ENCODE results near the gene FXYD6.
"Not testable (repeated sequence)": the region's sequence is repeated elsewhere in the genome, so short reads cannot be mapped to it uniquely, and the experiment has no call there.

Gene FXYD6

DNA sequence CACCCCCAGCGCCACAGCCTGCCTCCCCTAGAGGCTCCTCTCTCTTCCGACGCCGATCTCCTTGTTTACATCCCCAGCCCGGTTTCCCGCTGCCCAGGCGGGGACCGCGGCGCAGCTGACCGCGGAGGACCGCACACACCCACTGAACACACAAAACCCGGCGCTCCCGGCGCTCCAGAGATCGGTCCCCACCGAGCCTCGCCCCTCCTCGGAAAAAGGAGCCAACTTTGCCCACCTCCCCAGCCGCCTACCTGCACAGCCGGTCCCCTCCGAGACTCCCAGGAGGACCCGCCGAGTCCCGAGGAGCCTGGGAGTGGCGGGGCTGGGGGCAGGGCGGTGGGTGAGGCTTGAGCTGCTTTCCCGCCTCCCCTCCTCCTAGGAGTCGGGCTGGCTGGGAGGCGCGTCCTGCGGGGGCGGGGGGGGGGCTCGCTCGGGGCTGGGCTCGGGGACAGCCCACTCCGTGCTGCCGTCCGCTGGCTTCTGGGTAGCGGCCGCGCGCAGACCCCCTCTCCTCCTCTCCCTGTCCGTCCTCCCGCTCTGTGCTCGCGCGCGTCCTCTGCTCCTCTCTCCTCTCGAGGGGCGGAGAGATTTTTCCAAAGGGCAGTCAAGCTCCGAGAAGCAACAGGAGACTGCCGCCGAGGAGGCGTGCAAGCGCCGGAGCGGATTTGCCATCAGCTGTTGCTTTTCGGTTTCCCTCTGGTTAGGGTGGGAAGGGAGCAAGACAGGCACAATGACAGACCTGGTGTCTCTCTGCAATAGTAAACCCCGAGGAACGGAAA, at the start of gene FXYD6:
Gene FXYD6, minus strand, starts transcription at position 318 of the 779 bp plus-strand sequence. CDS start 33,882 bp downstream, outside the sequence.
- Histone ChIP-seq H3K4me3 (ENCODE audit: low read length in 2 of 2) (peak within 1 kb of the TSS; percentile 51 to 74), H3K36me3 (ENCODE audit: control insufficient read depth in 2 of 2, insufficient read depth in 2 of 2, low read length in 2 of 2) (no peaks in the 10 kb centered on the region), H3K27ac (ENCODE audit: low read depth in 2 of 2, low read length in 2 of 2) (peak within 1 kb of the TSS in 1 of 2 donors; percentile 63), H3K9ac (ENCODE audit: low read depth in 1 of 2, low read length in 2 of 2) (peak within 1 kb of the TSS; percentile 25 to 32), H3K27me3 (ENCODE audit: control insufficient read depth in 2 of 2, insufficient read depth in 2 of 2, low read length in 2 of 2) (peaks cover 40 to 53% of the 10 kb centered on the region in 2 donors), H3K9me3 (ENCODE audit: control insufficient read depth in 2 of 2, low read length in 2 of 2) (no peaks in the 10 kb centered on the region), H3K4me1 (ENCODE audit: control insufficient read depth in 2 of 2, insufficient read depth in 2 of 2, low read length in 2 of 2) (peaks cover 3 to 12% of the 10 kb centered on the region in 2 donors)

GRCh38 chr11:117926166-117926565, 49.7 kb upstream of the FXYD6 start:
- H3K27ac ChIP-seq (ENCODE audit: low read depth in 2 of 2, low read length in 2 of 2); H3K27me3 ChIP-seq (ENCODE audit: control insufficient read depth in 2 of 2, insufficient read depth in 2 of 2, low read length in 2 of 2); H3K4me3 ChIP-seq (ENCODE audit: low read length in 2 of 2); H3K36me3 ChIP-seq (ENCODE audit: control insufficient read depth in 2 of 2, insufficient read depth in 2 of 2, low read length in 2 of 2); H3K9ac ChIP-seq (ENCODE audit: low read depth in 1 of 2, low read length in 2 of 2); H3K9me3 ChIP-seq (ENCODE audit: control insufficient read depth in 2 of 2, low read length in 2 of 2): not testable (repeated sequence)
- peaks cover 6 to 13% of the 10 kb centered on the region in 2 donors for H3K4me1 ChIP-seq (ENCODE audit: control insufficient read depth in 2 of 2, insufficient read depth in 2 of 2, low read length in 2 of 2)

- Histone ChIP-seq H3K9me3 (ENCODE audit: control insufficient read depth in 2 of 2, low read length in 2 of 2) (no peaks in the 10 kb centered on the region), H3K4me1 (ENCODE audit: control insufficient read depth in 2 of 2, insufficient read depth in 2 of 2, low read length in 2 of 2) (peaks cover 6 to 8% of the 10 kb centered on the region in 2 donors), H3K27ac (ENCODE audit: low read depth in 2 of 2, low read length in 2 of 2) (no peak overlapping the region), H3K27me3 (ENCODE audit: control insufficient read depth in 2 of 2, insufficient read depth in 2 of 2, low read length in 2 of 2) (no peaks in the 10 kb centered on the region), H3K4me3 (ENCODE audit: low read length in 2 of 2) (no peak overlapping the region), H3K9ac (ENCODE audit: low read depth in 1 of 2, low read length in 2 of 2) (no peak overlapping the region), H3K36me3 (ENCODE audit: control insufficient read depth in 2 of 2, insufficient read depth in 2 of 2, low read length in 2 of 2) (no peaks in the 10 kb centered on the region)
Measured at GRCh38 chr11:117925198-117925925, 48.9 kb upstream of the FXYD6 start.

DNA sequence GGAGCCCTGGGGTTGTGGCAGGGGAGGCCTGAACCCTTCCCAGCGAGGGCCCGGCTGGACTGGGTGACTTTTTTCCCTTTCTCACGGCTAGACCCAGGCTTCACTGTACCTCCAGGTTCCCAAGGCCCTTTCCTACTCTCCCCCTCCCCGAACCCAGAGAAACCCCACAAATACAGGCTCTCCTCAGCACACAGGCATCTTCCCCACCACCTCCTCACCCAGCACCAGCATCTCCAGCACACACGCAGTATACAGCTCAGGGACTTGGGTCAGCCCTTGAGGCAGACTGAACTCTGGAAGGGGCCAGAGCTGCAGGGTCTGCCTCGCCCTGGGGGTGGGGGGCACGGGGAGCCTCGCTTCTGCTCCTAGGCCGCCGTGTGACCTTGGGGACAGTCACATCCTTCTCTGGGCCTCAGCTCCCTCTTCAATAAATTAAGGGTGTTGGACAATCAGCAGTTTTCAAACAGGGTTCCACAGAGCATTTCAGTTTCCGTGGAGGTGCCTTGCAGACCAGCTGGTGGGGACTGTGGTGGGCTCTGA, 48.2 kb upstream of the FXYD6 start:
- H3K4me3 ChIP-seq (ENCODE audit: low read length in 2 of 2): no peak overlapping the region
- no peaks in the 10 kb centered on the region for H3K27me3 ChIP-seq (ENCODE audit: control insufficient read depth in 2 of 2, insufficient read depth in 2 of 2, low read length in 2 of 2)
- H3K4me1 ChIP-seq (ENCODE audit: control insufficient read depth in 2 of 2, insufficient read depth in 2 of 2, low read length in 2 of 2): peaks cover 6 to 8% of the 10 kb centered on the region in 2 donors
- no peak overlapping the region for H3K9ac ChIP-seq (ENCODE audit: low read depth in 1 of 2, low read length in 2 of 2)
- H3K36me3 ChIP-seq (ENCODE audit: control insufficient read depth in 2 of 2, insufficient read depth in 2 of 2, low read length in 2 of 2): no peaks in the 10 kb centered on the region
- H3K27ac ChIP-seq (ENCODE audit: low read depth in 2 of 2, low read length in 2 of 2): no peak overlapping the region
- H3K9me3 ChIP-seq (ENCODE audit: control insufficient read depth in 2 of 2, low read length in 2 of 2): no peaks in the 10 kb centered on the region

DNA sequence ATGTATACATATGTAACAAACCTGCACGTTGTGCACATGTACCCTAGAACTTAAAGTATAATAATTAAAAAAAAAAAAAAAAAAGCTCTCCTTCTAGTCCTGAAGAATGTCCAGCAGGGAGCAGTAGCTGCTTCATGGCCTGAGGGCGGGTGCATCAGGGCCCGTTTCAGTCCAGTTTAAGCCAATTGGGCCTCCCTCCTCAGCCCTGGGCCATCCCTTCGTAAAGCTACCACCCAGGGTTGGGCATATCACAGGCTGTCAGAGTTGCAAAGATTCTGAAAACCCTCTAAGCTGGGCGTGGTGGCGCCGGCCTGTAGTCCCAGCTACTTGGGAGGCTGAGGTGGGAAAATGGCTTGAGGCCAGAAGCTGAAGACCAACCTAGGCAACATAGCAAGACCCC, 47.3 kb upstream of the FXYD6 start:
- H3K27me3 ChIP-seq (ENCODE audit: control insufficient read depth in 2 of 2, insufficient read depth in 2 of 2, low read length in 2 of 2): no peaks in the 10 kb centered on the region
- H3K9ac ChIP-seq (ENCODE audit: low read depth in 1 of 2, low read length in 2 of 2): no peak overlapping the region
- no peaks in the 10 kb centered on the region for H3K36me3 ChIP-seq (ENCODE audit: control insufficient read depth in 2 of 2, insufficient read depth in 2 of 2, low read length in 2 of 2)
- H3K27ac ChIP-seq (ENCODE audit: low read depth in 2 of 2, low read length in 2 of 2): no peak overlapping the region
- no peaks in the 10 kb centered on the region for H3K4me1 ChIP-seq (ENCODE audit: control insufficient read depth in 2 of 2, insufficient read depth in 2 of 2, low read length in 2 of 2)
- H3K9me3 ChIP-seq (ENCODE audit: control insufficient read depth in 2 of 2, low read length in 2 of 2): no peaks in the 10 kb centered on the region
- no peak overlapping the region for H3K4me3 ChIP-seq (ENCODE audit: low read length in 2 of 2)

DNA sequence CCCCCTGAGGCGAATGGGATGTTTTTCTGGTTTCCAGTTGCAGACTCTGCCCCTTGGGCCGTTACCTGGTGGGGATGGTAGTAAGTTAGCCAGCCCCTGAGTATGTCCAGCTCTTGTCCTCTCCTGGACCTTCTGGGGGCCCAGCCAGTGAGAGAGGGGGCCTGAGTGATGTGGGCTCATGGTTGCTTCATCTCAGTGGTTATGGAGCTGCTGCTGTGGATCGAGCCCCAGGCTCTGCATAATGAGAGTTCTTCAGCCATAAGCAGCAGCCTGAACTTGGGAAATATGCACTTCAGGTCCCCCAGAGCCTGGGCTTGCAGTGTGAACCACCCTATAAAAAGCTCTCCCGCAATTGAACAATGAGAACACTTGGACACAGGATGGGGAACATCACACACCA, 46.8 kb upstream of the FXYD6 start:
- Histone ChIP-seq H3K36me3 (ENCODE audit: control insufficient read depth in 2 of 2, insufficient read depth in 2 of 2, low read length in 2 of 2) (no peaks in the 10 kb centered on the region), H3K9ac (ENCODE audit: low read depth in 1 of 2, low read length in 2 of 2) (no peak overlapping the region), H3K27me3 (ENCODE audit: control insufficient read depth in 2 of 2, insufficient read depth in 2 of 2, low read length in 2 of 2) (no peaks in the 10 kb centered on the region), H3K27ac (ENCODE audit: low read depth in 2 of 2, low read length in 2 of 2) (no peak overlapping the region), H3K9me3 (ENCODE audit: control insufficient read depth in 2 of 2, low read length in 2 of 2) (no peaks in the 10 kb centered on the region), H3K4me1 (ENCODE audit: control insufficient read depth in 2 of 2, insufficient read depth in 2 of 2, low read length in 2 of 2) (no peaks in the 10 kb centered on the region), H3K4me3 (ENCODE audit: low read length in 2 of 2) (no peak overlapping the region)

DNA sequence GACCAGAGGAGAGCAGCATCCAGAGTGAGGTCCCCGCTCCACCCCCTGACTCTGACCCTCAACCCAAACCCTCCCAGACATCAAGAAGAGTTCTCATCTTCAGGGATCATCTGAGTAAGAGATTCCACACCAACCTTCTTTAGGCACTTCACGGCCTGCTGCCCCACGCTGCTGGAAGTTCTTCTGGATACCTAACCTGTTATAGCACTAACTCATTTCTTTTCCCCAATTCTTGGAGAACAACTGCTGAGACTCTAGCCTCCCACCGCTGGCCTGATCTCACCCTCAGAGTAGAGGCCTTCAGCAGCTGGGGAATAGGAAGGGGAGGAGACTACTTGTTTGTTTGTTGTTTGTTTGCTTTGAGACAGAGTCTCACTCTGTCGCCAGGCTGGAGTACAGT, 45.4 kb upstream of the FXYD6 start:
- no peaks in the 10 kb centered on the region for H3K9me3 ChIP-seq (ENCODE audit: control insufficient read depth in 2 of 2, low read length in 2 of 2)
- no peak overlapping the region for H3K9ac ChIP-seq (ENCODE audit: low read depth in 1 of 2, low read length in 2 of 2)
- H3K4me3 ChIP-seq (ENCODE audit: low read length in 2 of 2): no peak overlapping the region
- H3K4me1 ChIP-seq (ENCODE audit: control insufficient read depth in 2 of 2, insufficient read depth in 2 of 2, low read length in 2 of 2): no peaks in the 10 kb centered on the region
- H3K27me3 ChIP-seq (ENCODE audit: control insufficient read depth in 2 of 2, insufficient read depth in 2 of 2, low read length in 2 of 2): no peaks in the 10 kb centered on the region
- no peak overlapping the region for H3K27ac ChIP-seq (ENCODE audit: low read depth in 2 of 2, low read length in 2 of 2)
- no peaks in the 10 kb centered on the region for H3K36me3 ChIP-seq (ENCODE audit: control insufficient read depth in 2 of 2, insufficient read depth in 2 of 2, low read length in 2 of 2)

GRCh38 chr11:117921456-117921855, 45.0 kb upstream of the FXYD6 start:
- H3K9ac ChIP-seq (ENCODE audit: low read depth in 1 of 2, low read length in 2 of 2): no peak overlapping the region
- H3K4me1 ChIP-seq (ENCODE audit: control insufficient read depth in 2 of 2, insufficient read depth in 2 of 2, low read length in 2 of 2): no peaks in the 10 kb centered on the region
- no peak overlapping the region for H3K27ac ChIP-seq (ENCODE audit: low read depth in 2 of 2, low read length in 2 of 2)
- H3K36me3 ChIP-seq (ENCODE audit: control insufficient read depth in 2 of 2, insufficient read depth in 2 of 2, low read length in 2 of 2): no peaks in the 10 kb centered on the region
- H3K27me3 ChIP-seq (ENCODE audit: control insufficient read depth in 2 of 2, insufficient read depth in 2 of 2, low read length in 2 of 2): no peaks in the 10 kb centered on the region
- H3K9me3 ChIP-seq (ENCODE audit: control insufficient read depth in 2 of 2, low read length in 2 of 2): no peaks in the 10 kb centered on the region
- H3K4me3 ChIP-seq (ENCODE audit: low read length in 2 of 2): no peak overlapping the region

DNA sequence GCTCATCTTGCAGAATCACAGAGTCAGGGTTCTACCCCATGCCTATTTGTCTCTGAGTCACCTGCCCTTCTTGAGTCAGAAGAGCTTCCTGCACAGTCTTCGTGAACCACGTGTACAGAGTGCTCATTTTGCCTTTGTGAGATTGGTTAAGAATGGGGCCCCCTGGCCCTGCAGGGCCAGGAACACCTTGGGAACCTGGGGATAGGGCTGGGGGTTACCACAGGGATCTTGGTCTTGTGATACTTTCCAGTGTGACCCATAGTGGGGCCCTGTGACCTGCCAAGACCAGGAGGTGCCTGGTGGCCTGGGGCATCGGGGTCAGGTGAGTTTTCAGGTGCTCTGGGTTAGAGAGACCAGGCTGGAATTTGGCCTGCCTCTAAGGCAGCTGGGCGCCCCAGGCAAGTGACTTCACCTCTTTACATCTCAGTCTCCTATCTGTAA, 43.3 kb upstream of the FXYD6 start:
- Histone ChIP-seq H3K4me3 (ENCODE audit: low read length in 2 of 2) (no peak overlapping the region), H3K9me3 (ENCODE audit: control insufficient read depth in 2 of 2, low read length in 2 of 2) (no peaks in the 10 kb centered on the region), H3K27me3 (ENCODE audit: control insufficient read depth in 2 of 2, insufficient read depth in 2 of 2, low read length in 2 of 2) (no peaks in the 10 kb centered on the region), H3K36me3 (ENCODE audit: control insufficient read depth in 2 of 2, insufficient read depth in 2 of 2, low read length in 2 of 2) (no peaks in the 10 kb centered on the region), H3K4me1 (ENCODE audit: control insufficient read depth in 2 of 2, insufficient read depth in 2 of 2, low read length in 2 of 2) (no peaks in the 10 kb centered on the region), H3K9ac (ENCODE audit: low read depth in 1 of 2, low read length in 2 of 2) (no peak overlapping the region), H3K27ac (ENCODE audit: low read depth in 2 of 2, low read length in 2 of 2) (no peak overlapping the region)

GRCh38 chr11:117919341-117919740, 42.9 kb upstream of the FXYD6 start:
- no peaks in the 10 kb centered on the region for H3K27me3 ChIP-seq (ENCODE audit: control insufficient read depth in 2 of 2, insufficient read depth in 2 of 2, low read length in 2 of 2)
- no peaks in the 10 kb centered on the region for H3K4me1 ChIP-seq (ENCODE audit: control insufficient read depth in 2 of 2, insufficient read depth in 2 of 2, low read length in 2 of 2)
- H3K9me3 ChIP-seq (ENCODE audit: control insufficient read depth in 2 of 2, low read length in 2 of 2): no peaks in the 10 kb centered on the region
- no peak overlapping the region for H3K9ac ChIP-seq (ENCODE audit: low read depth in 1 of 2, low read length in 2 of 2)
- no peak overlapping the region for H3K4me3 ChIP-seq (ENCODE audit: low read length in 2 of 2)
- no peaks in the 10 kb centered on the region for H3K36me3 ChIP-seq (ENCODE audit: control insufficient read depth in 2 of 2, insufficient read depth in 2 of 2, low read length in 2 of 2)
- H3K27ac ChIP-seq (ENCODE audit: low read depth in 2 of 2, low read length in 2 of 2): no peak overlapping the region
